ENCODE data around the gene CHORDC1.

DNA sequence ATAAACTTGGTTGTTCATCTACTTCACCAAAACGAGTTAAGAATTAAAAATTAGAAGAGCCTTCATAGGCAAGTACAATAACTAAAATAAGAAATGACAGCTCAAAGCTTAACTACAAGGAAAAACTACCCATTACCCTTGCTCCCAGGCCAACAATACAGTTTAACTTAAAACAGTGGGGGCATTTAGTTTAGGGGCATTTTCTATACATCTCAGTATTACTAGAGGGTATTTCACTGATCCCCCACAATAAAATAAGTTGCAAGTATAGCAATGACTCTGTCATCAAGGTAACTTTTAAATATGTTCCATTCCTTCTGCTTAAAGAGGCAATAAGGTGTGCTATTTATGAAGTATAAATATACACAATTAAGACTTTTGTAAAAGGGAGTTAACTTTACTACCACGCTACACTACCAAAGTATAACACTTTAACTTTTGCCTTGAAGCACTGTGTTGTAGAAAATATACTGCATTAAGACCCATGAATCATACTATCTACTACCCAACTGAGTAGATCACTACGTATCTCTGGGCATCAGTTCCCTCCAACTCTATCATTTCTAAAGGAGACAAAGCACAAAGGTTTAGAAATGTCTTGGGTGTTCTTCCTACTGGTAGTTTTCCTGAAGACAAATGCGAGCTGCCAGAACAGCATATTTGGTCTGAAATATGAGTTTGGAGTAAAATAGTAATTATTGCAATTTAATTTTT lies 29.8 kb downstream of the CHORDC1 start:
- TF ChIP-seq, protein P1, sequence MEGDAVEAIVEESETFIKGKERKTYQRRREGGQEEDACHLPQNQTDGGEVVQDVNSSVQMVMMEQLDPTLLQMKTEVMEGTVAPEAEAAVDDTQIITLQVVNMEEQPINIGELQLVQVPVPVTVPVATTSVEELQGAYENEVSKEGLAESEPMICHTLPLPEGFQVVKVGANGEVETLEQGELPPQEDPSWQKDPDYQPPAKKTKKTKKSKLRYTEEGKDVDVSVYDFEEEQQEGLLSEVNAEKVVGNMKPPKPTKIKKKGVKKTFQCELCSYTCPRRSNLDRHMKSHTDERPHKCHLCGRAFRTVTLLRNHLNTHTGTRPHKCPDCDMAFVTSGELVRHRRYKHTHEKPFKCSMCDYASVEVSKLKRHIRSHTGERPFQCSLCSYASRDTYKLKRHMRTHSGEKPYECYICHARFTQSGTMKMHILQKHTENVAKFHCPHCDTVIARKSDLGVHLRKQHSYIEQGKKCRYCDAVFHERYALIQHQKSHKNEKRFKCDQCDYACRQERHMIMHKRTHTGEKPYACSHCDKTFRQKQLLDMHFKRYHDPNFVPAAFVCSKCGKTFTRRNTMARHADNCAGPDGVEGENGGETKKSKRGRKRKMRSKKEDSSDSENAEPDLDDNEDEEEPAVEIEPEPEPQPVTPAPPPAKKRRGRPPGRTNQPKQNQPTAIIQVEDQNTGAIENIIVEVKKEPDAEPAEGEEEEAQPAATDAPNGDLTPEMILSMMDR (IDR thresholded peaks at IDR 0.05), result no peak
- no peak for TF ChIP-seq EP300 (IDR thresholded peaks at IDR 0.05)

All from ovary (tissue), 3 donors.